GM12801 (cell line): ENCODE measurements around the gene BTRC.

ENCODE experiments used
- TF ChIP-seq, protein P1 (sequence below): IDR thresholded peaks from one replicate; pipeline ENCODE4 v1.5.1; 2011; ENCODE audit warnings: control low read depth; ENCODE audit not compliant: insufficient read length; ENCODE audit errors: extremely low read depth

The BTRC gene

DNA sequence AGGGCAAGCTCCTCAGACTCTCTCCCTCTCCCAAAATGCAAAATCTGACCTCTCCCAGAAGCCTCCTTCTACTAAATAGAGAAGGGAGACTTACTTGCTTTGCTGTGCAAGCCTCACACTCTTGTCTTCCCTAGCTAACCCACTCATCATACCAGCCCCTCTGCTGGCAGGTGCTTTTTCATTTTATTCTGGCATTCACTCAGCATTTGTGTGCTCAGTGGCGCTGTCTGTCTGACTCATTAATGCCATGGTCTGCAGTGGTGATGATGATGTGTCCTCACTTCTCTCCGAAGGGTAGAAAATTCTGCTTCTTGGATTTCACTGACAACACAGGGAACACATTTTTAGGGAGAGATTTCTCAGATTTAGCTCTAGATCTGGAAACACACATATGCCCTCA, 22.0 kb upstream of the BTRC start:
- TF ChIP-seq, protein P1, sequence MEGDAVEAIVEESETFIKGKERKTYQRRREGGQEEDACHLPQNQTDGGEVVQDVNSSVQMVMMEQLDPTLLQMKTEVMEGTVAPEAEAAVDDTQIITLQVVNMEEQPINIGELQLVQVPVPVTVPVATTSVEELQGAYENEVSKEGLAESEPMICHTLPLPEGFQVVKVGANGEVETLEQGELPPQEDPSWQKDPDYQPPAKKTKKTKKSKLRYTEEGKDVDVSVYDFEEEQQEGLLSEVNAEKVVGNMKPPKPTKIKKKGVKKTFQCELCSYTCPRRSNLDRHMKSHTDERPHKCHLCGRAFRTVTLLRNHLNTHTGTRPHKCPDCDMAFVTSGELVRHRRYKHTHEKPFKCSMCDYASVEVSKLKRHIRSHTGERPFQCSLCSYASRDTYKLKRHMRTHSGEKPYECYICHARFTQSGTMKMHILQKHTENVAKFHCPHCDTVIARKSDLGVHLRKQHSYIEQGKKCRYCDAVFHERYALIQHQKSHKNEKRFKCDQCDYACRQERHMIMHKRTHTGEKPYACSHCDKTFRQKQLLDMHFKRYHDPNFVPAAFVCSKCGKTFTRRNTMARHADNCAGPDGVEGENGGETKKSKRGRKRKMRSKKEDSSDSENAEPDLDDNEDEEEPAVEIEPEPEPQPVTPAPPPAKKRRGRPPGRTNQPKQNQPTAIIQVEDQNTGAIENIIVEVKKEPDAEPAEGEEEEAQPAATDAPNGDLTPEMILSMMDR = no peak

DNA sequence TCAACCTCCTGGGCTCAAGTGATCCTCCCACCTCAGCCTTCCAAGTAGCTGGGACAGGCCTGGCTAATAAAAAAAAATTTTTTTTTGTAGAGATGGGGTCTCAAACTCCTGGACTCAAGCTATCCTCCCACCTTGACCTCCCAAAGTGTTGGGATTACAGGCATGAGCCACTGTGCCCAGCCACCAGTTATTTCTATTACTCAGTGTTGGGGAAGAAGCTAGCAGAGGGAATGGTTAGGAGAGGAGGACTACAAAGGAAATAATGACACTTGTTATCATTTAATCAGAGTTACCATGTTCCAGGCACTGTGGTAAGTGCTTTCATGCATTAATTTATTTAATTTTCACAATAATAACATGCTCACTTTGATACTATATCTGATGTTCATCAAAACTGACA, 17.6 kb upstream of the BTRC start:
- TF ChIP-seq, protein P1 = no peak

DNA sequence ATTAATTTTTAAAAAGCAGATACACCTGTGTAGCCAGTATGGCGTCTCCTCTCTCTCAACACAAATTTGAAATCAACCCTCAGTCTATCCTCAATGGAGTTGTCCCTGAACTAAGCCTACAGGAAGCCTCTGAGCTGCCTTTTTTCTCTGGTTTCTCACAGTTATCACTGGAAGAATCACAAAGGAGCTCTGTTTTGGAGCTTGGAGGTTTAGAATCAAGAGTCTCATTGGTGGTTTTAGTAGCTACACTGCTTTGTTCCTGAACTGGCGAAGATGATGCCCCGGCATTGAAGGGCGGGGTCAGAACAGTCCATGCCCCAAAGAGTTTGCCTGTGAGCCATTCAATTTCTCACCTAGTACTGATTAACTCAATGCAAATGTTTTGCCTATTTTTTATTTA, 16.1 kb upstream of the BTRC start:
- TF ChIP-seq, protein P1 = no peak

DNA sequence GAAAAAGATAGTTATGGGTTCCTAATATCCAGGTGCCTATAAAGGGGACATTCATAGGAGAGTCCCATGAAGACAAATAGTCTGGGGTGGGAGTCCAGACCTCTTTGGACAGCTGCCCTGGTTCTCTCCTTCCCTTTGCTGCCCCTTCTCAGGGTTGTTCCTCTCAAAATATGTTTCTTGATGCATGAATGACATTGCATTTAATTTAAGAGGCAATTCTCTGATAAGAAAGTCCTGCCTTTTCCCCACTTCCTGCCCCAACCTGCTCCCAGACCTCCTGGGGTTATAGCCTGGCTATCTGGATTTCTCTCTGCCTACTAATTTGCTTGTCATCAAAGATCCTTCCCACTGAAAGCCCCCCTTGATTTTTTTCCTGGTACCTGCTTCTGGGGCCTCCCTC, 12.5 kb upstream of the BTRC start:
- TF ChIP-seq, protein P1 = no peak

DNA sequence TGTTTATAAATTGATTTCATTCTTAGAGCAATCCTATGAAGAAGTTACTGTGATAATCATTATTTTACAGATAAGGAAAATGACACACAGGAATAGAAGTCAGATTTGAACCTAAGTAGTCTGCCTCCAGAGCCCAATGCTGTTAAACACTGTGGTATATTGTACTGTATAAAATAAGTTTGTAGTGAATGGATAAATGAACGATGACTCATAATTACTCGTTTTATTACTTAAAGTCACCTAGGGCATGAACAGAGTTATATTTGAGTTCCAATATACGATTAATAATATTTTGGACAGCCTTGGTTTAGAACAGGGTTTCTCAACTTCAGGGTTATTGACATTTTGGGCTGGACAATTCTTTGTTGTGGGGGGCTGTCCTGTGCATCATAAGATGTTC, 7.8 kb upstream of the BTRC start:
- TF ChIP-seq, protein P1 = no peak

DNA sequence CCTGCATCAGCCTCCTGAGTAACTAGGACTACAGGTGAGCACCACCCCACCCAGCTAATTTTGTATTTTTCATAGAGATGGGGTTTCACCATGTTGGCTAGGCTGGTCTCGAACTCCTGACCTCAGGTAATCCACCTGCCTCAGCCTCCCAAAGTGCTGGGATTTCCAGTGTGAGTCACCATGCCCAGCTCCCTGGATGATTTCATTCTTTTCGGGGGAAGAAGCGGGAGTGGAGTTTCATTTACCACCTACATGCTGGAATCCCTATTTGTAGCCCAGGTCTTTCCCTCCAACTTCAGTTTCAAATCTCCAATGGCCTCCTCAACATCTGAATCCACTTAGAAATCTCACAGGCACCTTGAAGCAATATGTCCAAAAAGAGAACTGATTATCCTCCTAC, 2.9 kb upstream of the BTRC start:
- TF ChIP-seq, protein P1 = no peak

DNA sequence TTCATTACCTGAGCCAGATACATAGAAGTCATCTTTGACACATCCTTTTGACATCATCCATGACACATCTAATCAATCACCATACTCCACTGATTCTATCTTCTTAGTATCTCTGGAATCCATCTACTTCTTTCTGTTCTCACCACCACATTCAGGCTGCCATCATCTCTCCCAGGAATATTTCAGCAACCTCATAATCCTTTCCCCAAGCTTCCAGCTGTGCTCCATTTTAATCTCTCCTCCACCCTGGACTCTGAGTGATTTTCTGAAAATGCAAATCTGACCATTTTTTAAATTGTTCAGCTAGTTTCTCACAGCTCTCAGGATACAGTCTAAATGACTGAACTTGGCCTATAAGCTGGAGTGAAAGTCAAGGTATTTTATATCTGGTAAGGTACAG, 2.5 kb upstream of the BTRC start:
- TF ChIP-seq, protein P1 = no peak
